Activated CD8-positive, alpha-beta T cell treated with anti-CD3 and anti-CD28 coated beads for 36 hours (primary cell): Measurements from ENCODE around the gene SDC3. TPM values are rescaled to one million over a fixed set of nuclear protein-coding genes. Genes with fewer than 3 reads are reported as not detected.
"Not testable (repeated sequence)": the region's sequence is repeated elsewhere in the genome, so short reads cannot be mapped to it uniquely, and the experiment has no call there.

ENCODE experiments used
- ATAC-seq: fragments of 200-7000 bp; cut with Tn5 transposase; one replicate; pipeline ENCODE4 v1.10.0; 2021; ENCODE audit warnings: mild to moderate bottlenecking, moderate library complexity
- CTCF ChIA-PET: fragments of 350-600 bp; sonication (Branson Sonifier 250); formaldehyde crosslinking; loops from one replicate; lab custom pipeline; 2021; ENCODE audit warnings: antibody characterized with exemption; lab: Charles Lee
- POLR2A ChIA-PET: fragments of 350-600 bp; sonication (Branson Sonifier 250); formaldehyde crosslinking; loops from one replicate; lab custom pipeline; 2021; ENCODE audit warnings: antibody characterized with exemption; lab: Charles Lee
- DNase-seq: peaks from one replicate; pipeline ENCODE4 v3.0.0-alpha.2; 2020
- H3K27ac Mint-ChIP-seq: one replicate; pipeline ENCODE4 v1.8.0; 2021; ENCODE audit warnings: mild to moderate bottlenecking, mixed read lengths
- H3K27me3 Mint-ChIP-seq: one replicate; pipeline ENCODE4 v1.8.0; 2021; ENCODE audit warnings: mixed read lengths
- H3K36me3 Mint-ChIP-seq: one replicate; pipeline ENCODE4 v1.8.0; 2021; ENCODE audit warnings: low read depth, mixed read lengths
- H3K4me1 Mint-ChIP-seq: one replicate; pipeline ENCODE4 v1.8.0; 2021; ENCODE audit warnings: low read depth, mixed read lengths
- H3K4me3 Mint-ChIP-seq: one replicate; pipeline ENCODE4 v1.8.0; 2021; ENCODE audit warnings: mild to moderate bottlenecking, moderate library complexity, mixed read lengths
- H3K9me3 Mint-ChIP-seq: one replicate; pipeline ENCODE4 v1.8.0; 2021; ENCODE audit warnings: mixed read lengths
- intact Hi-C: fragments of 100-400 bp; cut with micrococcal nuclease; formaldehyde crosslinking; loops from one replicate; pipeline ENCODE4 v1.10.0; 2022
- total RNA-seq, 2 experiments: library from RNA; stranded (reverse); gene quantifications; one replicate each; pipeline ENCODE4 v1.2.3, GENCODE V29; 2021
- TF ChIP-seq, protein P1 (sequence below): fragments of 200-600 bp; IDR thresholded peaks from one replicate; pipeline ENCODE4 v1.8.0; 2022; ENCODE audit warnings: antibody characterized with exemption, mild to moderate bottlenecking

SDC3 gene
- total RNA-seq, 2 experiments from 2014 or later = 0.04 to 0.14 TPM

GRCh38 chr1:30952098-30952497, 43.5 kb upstream of the SDC3 start:
- Mint-ChIP-seq H3K4me1 (peaks cover 23% of the 10 kb centered on the region), H3K4me3 (no peak overlapping the region), H3K27ac (peak overlapping the region; percentile 58), H3K9me3 (no peaks in the 10 kb centered on the region), H3K27me3 (no peaks in the 10 kb centered on the region), H3K36me3 (peaks cover 65% of the 10 kb centered on the region)
- TF ChIP-seq, protein P1, sequence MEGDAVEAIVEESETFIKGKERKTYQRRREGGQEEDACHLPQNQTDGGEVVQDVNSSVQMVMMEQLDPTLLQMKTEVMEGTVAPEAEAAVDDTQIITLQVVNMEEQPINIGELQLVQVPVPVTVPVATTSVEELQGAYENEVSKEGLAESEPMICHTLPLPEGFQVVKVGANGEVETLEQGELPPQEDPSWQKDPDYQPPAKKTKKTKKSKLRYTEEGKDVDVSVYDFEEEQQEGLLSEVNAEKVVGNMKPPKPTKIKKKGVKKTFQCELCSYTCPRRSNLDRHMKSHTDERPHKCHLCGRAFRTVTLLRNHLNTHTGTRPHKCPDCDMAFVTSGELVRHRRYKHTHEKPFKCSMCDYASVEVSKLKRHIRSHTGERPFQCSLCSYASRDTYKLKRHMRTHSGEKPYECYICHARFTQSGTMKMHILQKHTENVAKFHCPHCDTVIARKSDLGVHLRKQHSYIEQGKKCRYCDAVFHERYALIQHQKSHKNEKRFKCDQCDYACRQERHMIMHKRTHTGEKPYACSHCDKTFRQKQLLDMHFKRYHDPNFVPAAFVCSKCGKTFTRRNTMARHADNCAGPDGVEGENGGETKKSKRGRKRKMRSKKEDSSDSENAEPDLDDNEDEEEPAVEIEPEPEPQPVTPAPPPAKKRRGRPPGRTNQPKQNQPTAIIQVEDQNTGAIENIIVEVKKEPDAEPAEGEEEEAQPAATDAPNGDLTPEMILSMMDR = no peak
- intact Hi-C loops = no loop called here
- POLR2A ChIA-PET = interaction anchor here (1.0 kb wide), 1 partner anchor 57 kb away, joined by 3 read pairs; no protein-coding TSS in a partner anchor
- CTCF ChIA-PET = interaction anchor here (1.5 kb wide), 1 partner anchor 150 kb away, joined by 3 read pairs; no protein-coding TSS in a partner anchor
- no peak for DNase-seq
- ATAC-seq = peak; percentile 10

DNA sequence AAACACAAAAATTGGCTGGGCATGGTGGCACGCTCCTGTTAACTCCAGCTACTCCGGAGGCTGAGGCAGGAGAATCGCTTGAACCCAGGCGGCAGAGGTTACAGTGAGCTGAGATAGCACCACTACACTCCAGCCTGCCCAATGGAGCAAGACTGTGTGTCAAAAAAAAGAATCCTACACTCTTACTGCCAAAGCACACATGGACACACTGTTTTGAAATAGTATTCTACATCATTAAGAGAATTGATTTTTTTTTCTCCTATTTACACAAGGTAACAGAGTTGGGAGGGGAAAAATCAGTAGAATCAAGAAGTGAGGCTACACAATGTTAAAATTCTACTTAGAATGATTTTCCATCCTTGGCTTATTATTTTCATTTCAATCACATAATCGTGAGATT, 42.1 kb upstream of the SDC3 start:
- ATAC-seq = no peak
- no peaks in the 10 kb centered on the region for H3K9me3 Mint-ChIP-seq
- intact Hi-C loops = no loop called here
- peaks cover 61% of the 10 kb centered on the region for H3K36me3 Mint-ChIP-seq
- H3K4me3 Mint-ChIP-seq = no peak overlapping the region
- ChIA-PET POLR2A (no interaction called here), CTCF (no interaction called here)
- peaks cover 23% of the 10 kb centered on the region for H3K4me1 Mint-ChIP-seq
- TF ChIP-seq, protein P1 = no peak
- no peak for DNase-seq
- H3K27me3 Mint-ChIP-seq = no peaks in the 10 kb centered on the region
- H3K27ac Mint-ChIP-seq = no peak overlapping the region

GRCh38 chr1:30950053-30950452, 41.5 kb upstream of the SDC3 start:
- Mint-ChIP-seq H3K4me3 (no peak overlapping the region), H3K27ac (no peak overlapping the region), H3K27me3 (no peaks in the 10 kb centered on the region), H3K36me3 (peaks cover 64% of the 10 kb centered on the region), H3K9me3 (no peaks in the 10 kb centered on the region), H3K4me1 (peaks cover 23% of the 10 kb centered on the region)
- POLR2A ChIA-PET = no interaction called here
- intact Hi-C loops = no loop called here
- no peak for DNase-seq
- CTCF ChIA-PET = no interaction called here
- TF ChIP-seq, protein P1 = no peak
- no peak for ATAC-seq

DNA sequence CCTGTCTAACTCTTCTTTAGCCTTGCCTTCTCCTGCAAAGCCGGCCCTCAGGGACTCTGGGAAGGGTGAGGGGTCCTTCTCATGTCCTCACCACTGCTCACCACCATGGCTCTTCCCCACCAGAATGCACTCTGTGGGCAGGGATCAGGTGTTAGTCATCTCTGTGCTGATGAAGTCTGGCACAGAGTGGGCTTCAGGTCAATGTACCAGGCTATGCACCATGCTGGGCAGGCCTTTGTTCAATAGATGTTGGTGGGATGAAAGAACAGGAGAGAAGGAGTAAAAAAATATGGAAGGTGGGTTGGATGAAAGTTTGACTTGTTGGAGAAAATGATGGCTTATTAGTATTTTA, 40.9 kb upstream of the SDC3 start:
- POLR2A ChIA-PET, intact Hi-C loops, H3K4me3 Mint-ChIP-seq, H3K27me3 Mint-ChIP-seq, ATAC-seq, DNase-seq, H3K9me3 Mint-ChIP-seq, CTCF ChIA-PET: not testable (repeated sequence)
- H3K4me1 Mint-ChIP-seq = peaks cover 23% of the 10 kb centered on the region
- peak overlapping the region; percentile 46 for H3K27ac Mint-ChIP-seq
- H3K36me3 Mint-ChIP-seq = peaks cover 66% of the 10 kb centered on the region

DNA sequence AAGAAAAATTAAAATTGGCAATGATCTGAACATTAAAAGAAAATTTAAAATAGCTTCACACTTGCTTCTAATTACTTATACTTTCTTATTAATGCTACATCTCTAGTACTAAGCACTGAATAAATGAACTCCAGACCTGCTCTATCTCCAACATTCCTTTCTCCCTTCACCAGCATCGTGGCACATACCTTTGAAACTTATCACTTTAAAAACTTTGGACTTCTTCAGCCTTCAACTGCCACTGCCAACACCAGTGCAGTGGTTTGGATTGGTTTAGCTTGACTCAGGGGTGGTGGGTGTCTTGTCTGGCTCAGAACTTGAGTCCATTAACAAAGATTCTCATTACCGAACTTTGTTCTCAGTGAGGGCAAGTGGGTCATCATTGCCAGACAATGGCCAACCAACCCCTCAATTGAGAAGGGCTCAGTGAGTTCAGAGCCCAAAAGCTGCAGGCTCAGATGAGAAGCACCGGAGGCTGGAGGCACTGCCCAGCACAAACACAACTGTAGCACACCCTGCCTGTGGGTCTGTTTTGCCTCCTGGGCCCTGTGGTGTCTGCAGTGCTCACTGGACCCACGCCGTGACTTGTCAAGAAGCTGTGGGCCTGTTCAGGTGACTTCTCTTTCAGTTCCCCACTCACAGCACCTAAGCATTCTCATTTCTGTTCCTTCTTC, 40.4 kb upstream of the SDC3 start:
- Mint-ChIP-seq H3K27ac (peak overlapping the region; percentile 39), H3K4me1 (peaks cover 20% of the 10 kb centered on the region), H3K36me3 (peaks cover 66% of the 10 kb centered on the region)
- H3K4me3 Mint-ChIP-seq, H3K9me3 Mint-ChIP-seq, DNase-seq, intact Hi-C loops, ATAC-seq, H3K27me3 Mint-ChIP-seq: not testable (repeated sequence)
- ChIA-PET POLR2A (interaction anchor here (1.2 kb wide), 1 partner anchor 15 kb away, joined by 4 read pairs; no protein-coding TSS in a partner anchor), CTCF (interaction anchor here (0.7 to 1.6 kb wide), 3 partner anchors 13 to 147 kb away, joined by 3 to 7 read pairs (median 6); no protein-coding TSS in a partner anchor)

GRCh38 chr1:30948278-30948677, 39.7 kb upstream of the SDC3 start:
- DNase-seq = no peak
- peaks cover 65% of the 10 kb centered on the region for H3K36me3 Mint-ChIP-seq
- peak overlapping the region; percentile 45 for H3K27ac Mint-ChIP-seq
- no peaks in the 10 kb centered on the region for H3K27me3 Mint-ChIP-seq
- intact Hi-C loops = no loop called here
- TF ChIP-seq, protein P1 = no peak
- no peak overlapping the region for H3K4me3 Mint-ChIP-seq
- ChIA-PET CTCF (interaction anchor here (1.4 to 1.6 kb wide), 2 partner anchors 19 to 146 kb away, joined by 6 to 7 read pairs; no protein-coding TSS in a partner anchor), POLR2A (interaction anchor here (1.2 kb wide), 1 partner anchor 14 kb away, joined by 4 read pairs; no protein-coding TSS in a partner anchor)
- H3K4me1 Mint-ChIP-seq = peaks cover 15% of the 10 kb centered on the region
- ATAC-seq = no peak
- H3K9me3 Mint-ChIP-seq = no peaks in the 10 kb centered on the region
